PC-3 (cell line): Measurements from ENCODE around the gene USP15.

Source experiments
- EZH2 ChIP-seq: fragments of 300-600 bp; sonication (generic); IDR thresholded peaks from one replicate; pipeline ENCODE4 v1.6.1; 2017; ENCODE audit warnings: antibody characterized with exemption, mild to moderate bottlenecking, low read length; ENCODE audit not compliant: unreplicated experiment
- EZH2phosphoT487 ChIP-seq: fragments of 300-600 bp; sonication (generic); IDR thresholded peaks from 2 replicates; pipeline ENCODE4 v1.6.1; 2018; ENCODE audit warnings: mild to moderate bottlenecking, antibody characterized with exemption, low read length, borderline replicate concordance
- TF ChIP-seq, protein P1 (sequence below): fragments of 300-600 bp; sonication (generic); conservative IDR thresholded peaks from 2 replicates; pipeline ENCODE4 v1.5.1; 2017; ENCODE audit warnings: antibody characterized with exemption, low read depth, mild to moderate bottlenecking, low read length

GRCh38 chr12:62345667-62346066, 85.5 kb downstream of the USP15 start:
- TF ChIP-seq, protein P1, sequence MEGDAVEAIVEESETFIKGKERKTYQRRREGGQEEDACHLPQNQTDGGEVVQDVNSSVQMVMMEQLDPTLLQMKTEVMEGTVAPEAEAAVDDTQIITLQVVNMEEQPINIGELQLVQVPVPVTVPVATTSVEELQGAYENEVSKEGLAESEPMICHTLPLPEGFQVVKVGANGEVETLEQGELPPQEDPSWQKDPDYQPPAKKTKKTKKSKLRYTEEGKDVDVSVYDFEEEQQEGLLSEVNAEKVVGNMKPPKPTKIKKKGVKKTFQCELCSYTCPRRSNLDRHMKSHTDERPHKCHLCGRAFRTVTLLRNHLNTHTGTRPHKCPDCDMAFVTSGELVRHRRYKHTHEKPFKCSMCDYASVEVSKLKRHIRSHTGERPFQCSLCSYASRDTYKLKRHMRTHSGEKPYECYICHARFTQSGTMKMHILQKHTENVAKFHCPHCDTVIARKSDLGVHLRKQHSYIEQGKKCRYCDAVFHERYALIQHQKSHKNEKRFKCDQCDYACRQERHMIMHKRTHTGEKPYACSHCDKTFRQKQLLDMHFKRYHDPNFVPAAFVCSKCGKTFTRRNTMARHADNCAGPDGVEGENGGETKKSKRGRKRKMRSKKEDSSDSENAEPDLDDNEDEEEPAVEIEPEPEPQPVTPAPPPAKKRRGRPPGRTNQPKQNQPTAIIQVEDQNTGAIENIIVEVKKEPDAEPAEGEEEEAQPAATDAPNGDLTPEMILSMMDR = no peak
- TF ChIP-seq EZH2phosphoT487 (no peak), EZH2 (no peak)
